GM18507 (cell line): Measurements from ENCODE around the gene AKR7A3.
"Not testable (repeated sequence)": the region's sequence is repeated elsewhere in the genome, so short reads cannot be mapped to it uniquely, and the experiment has no call there.

Experiments
- DNase-seq: peaks from one replicate; pipeline ENCODE4 v3.0.0; 2011; ENCODE audit warnings: low read depth; ENCODE audit not compliant: insufficient read length; ENCODE audit errors: extremely low spot score
- FAIRE-seq: peaks from 2 replicates; lab custom pipeline; 2011; peaks lifted over from hg19 to GRCh38; lab: Jason Lieb, UNC

Gene AKR7A3

GRCh38 chr1:19260211-19261138 is 28.1 kb downstream of the AKR7A3 start:
- no peak for DNase-seq
- FAIRE-seq, result no peak

GRCh38 chr1:19258353-19258752 is 30.2 kb downstream of the AKR7A3 start:
- no peak for DNase-seq
- no peak for FAIRE-seq

GRCh38 chr1:19257178-19257914 is 31.2 kb downstream of the AKR7A3 start:
- DNase-seq (no peak), FAIRE-seq (no peak)

- FAIRE-seq, DNase-seq: not testable (repeated sequence)
These were observed 32.3 kb downstream of the AKR7A3 start for GRCh38 chr1:19256301-19256700.

- FAIRE-seq (no peak), DNase-seq (no peak)
These were observed 33.3 kb downstream of the AKR7A3 start for GRCh38 chr1:19255288-19255687.

- FAIRE-seq, result no peak
- no peak for DNase-seq
These were observed 34.2 kb downstream of the AKR7A3 start for GRCh38 chr1:19254416-19254815.

GRCh38 chr1:19251305-19252196 is 37.0 kb downstream of the AKR7A3 start, which contains the start of the genes EMC1 and MRTO4:
EMC1 (minus strand) TSS chr1:19251524; CDS start chr1:19251509, 15 bp downstream.
MRTO4 (plus strand) TSS chr1:19251805; CDS start chr1:19251836, 31 bp downstream.
- FAIRE-seq (peak; percentile 92), DNase-seq (peak; percentile 89)

- DNase-seq, result no peak
These were observed 37.8 kb downstream of the AKR7A3 start for GRCh38 chr1:19250629-19251304.

GRCh38 chr1:19240673-19241538 is 47.7 kb downstream of the AKR7A3 start:
- DNase-seq (peak; percentile 47), FAIRE-seq (peak; percentile 85)

More at GRCh38 chr1:19250629-19251304, 37.8 kb downstream of the AKR7A3 start:
- FAIRE-seq, result no peak

- no peak for DNase-seq
- no peak for FAIRE-seq
These were observed 48.7 kb downstream of the AKR7A3 start for GRCh38 chr1:19239876-19240275.

- DNase-seq (no peak), FAIRE-seq (no peak)
These were observed 54.3 kb downstream of the AKR7A3 start for GRCh38 chr1:19234224-19234623.
